Stimulated activated CD8-positive, alpha-beta memory T cell treated with anti-CD3 and anti-CD28 coated beads, Interleukin-7, amount 100 ng/mL, for 4 hours (primary cell): ENCODE measurements around the gene PCNT.
A peak's percentile ranks its signal among the peaks of the same experiment; 100 is the strongest.
"Not testable (repeated sequence)": the region's sequence is repeated elsewhere in the genome, so short reads cannot be mapped to it uniquely, and the experiment has no call there.

Source experiments
- DNase-seq, 2 donors: peaks; one replicate each; pipeline ENCODE4 v3.0.0-alpha.2; 2020; ENCODE audit warnings: low read depth in 2 of 2

The PCNT gene

DNA sequence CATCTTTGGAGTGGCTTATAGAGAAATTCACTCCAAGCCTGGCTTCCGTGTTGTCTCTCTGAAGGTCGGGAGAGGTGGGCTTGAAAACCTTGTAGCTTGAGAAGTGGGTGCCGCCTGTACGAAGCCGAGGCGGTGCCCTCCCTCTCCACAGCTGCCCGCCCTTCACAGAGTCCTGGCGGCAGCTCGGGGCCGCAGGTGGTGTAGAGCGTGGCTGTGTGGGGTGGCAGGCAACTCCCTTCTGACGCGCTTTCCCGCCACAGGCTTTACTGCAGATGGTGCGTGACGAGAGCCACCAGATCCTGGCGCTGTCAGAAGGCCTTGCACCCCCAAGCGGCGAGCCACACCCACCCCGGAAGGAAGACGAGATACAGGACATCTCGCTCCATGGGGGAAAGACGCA, 101.6 kb downstream of the PCNT start:
- DNase-seq, result peak; percentile 45 to 50

DNA sequence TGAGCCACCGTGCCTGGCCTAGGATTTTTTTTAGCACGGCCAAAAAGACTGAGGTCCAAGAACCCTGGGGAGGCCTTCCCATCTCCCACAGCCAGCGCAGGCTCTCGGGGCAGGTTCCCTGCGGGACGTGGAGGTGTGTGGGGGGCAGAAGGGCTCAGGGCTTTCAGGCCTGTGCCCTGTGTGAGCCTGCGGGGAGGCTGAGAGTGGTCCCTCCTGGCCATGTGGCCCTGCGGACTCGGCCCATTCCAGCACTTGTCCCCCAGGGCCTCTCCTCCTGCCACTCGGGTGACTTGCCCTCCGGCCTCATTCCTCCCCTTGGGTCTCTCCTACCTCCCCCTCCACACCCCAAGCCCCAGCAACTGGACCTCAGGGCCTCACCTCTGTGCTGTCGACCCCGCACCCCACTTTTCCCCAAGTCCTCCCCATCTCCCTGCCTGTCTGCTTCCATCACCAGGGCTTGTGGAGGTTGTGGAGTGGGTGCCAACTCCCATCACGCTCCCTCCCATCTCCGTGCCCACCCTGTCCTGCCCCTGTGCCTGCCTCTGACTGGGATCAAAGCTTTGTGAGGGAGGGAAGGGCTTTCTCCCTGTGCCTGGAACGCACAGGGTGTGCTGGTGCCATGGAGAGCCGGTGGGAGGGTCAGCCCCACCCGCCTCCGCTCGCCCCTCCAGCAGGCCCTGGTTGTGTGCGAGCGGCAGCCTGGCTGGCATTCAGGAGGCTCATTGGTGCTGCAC, 102.5 kb downstream of the PCNT start:
- DNase-seq, result no peak

DNA sequence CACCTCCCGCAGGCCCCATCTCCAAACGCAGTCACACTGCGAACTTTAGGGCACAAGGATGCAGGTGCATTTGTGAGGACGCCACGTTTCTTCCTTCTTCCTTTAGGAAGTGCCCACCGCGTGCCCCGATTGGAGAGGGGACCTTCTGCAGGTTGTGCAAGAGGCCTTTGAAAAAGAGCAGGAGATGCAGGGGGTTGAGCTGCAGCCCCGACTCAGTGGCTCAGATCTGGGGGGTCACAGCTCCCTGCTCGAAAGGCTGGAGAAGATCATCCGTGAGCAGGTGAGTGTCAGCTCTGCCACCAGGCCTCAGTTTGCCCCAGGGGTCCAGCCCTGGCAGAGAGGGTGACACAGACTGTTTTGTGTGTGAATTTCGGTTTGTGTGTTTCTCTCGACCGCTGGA, 103.6 kb downstream of the PCNT start:
- DNase-seq, result no peak

GRCh38 chr21:46428286-46428685, 104.3 kb downstream of the PCNT start:
- no peak for DNase-seq

DNA sequence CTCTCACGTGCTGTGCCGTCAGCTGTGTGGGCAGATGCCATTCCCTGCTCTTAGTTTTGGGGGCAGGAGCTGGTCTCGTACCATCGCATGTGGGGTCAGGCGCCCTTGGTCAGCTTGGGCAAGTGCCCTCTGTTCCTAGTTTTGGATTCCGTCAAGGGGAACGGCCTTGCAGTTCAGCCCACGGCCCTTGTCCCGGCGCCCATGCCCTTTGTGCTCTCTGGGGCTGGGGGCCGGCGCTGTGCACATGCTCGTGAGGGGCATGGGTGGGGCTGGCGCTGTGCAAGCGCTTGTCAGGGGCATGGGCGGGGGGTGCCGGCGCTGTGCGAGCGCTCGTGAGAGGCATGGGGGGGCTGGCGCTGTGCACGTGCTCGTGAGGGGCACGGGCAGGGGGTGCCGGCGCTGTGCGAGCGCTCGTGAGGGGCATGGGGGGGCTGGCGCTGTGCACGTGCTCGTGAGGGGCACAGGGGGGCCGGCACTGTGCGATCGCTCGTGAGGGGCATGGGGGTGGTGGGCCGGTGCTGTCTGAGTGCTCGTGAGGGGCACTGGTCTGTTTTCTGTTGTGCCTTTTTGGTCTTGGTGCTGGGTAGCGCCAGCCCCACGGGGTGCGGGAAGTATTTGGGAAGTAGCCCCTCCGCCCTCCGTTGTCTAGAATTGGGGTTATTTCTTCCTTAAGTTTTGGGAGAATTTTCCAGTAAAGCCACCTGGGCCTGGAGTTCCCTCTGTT, 105.2 kb downstream of the PCNT start:
- DNase-seq, result no peak

DNA sequence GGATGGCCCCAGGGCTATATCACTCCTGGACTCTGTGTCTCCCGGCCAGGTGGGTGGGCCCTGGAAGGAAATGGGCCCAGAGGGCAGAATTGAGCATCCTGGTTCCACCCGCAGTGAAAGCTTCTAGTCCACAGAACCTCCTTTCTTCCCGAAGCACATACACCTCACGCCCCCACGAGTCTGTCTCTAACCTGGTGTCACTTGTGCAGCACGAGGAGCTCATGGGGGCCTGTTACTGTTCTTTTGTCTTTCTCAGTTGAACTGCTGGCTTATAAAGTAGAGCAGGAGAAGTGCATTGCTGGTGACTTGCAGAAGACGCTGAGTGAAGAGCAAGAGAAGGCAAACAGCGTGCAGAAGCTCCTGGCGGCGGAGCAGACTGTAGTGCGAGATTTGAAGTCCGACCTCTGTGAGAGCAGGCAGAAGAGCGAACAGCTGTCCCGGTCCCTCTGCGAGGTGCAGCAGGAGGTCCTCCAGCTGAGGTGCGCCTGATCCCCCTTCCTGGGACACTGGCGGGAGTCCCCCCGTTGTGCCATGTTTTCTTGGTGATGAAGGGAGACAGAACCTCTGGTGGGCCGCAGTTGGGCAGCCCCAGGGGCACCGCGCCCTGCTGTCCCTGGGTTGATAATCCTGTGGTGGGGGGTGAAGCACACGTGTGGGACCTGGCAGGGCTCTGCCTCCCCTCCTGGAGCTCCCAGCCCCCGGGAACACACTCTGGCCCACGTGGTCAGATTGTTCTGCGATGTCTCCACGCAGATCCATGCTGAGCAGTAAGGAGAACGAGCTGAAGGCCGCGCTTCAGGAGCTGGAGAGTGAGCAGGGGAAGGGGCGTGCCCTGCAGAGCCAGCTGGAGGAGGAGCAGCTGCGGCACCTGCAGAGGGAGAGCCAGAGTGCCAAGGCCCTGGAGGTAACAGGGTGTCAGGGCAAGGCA, 106.1 kb downstream of the PCNT start:
- DNase-seq, result no peak

- no peak for DNase-seq
These were observed 107.5 kb downstream of the PCNT start for GRCh38 chr21:46431448-46431847.

DNA sequence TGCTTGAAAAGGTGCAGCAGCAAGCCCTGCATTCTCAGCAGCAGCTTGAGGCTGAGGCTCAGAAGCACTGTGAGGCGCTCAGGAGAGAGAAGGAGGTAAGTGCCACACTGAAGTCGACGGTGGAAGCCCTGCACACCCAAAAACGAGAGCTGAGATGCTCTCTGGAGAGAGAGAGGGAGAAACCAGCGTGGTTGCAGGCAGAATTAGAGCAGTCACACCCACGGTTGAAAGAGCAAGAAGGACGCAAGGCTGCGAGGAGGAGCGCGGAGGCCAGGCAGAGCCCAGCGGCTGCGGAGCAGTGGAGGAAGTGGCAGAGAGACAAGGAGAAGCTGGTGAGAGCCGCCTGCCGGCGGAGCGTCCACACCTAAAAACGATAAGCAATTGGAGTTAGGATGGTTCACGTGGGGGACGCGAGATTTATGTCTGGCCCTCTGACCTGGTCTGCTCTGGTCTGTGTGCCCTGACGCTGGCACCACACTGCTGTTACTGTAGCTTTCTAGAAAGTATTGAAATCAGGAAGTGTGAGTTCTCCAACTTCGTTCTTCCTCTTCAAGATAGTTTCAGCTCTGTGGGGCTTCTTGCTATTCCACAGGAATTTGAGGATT, 108.0 kb downstream of the PCNT start:
- DNase-seq, result no peak

GRCh38 chr21:46433116-46433515, 109.2 kb downstream of the PCNT start:
- not testable (repeated sequence) for DNase-seq

DNA sequence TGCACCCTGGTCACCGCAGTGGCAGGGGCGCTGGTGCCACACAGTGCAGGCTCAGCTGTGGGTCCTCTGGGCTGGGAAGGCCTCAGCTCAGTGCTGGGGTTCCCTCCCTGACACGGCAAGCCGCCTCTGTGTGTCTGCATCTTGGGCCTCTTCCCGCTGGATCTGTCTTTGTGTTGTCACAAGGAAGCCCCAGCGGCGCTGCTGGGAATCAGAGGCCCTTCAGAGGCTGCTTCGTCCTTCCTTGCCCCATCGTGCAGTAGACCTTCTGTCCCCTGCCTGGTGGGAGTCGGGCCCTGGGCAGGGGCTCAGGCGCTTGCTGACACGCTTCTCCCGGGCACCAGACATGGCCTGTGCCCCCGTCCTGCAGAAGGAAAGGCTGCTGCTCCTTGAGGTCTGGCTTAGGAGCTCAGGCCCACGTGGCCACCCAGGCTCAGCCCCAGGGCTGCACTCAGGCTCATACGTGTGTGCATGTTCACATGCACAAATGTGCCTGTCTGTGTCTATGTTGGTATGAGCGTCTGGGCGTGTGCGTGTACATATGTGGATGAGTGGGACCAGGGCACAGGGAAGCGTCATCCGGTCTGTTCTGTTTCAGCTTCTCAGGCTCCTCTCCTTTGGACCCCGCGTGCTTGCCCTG, 110.5 kb downstream of the PCNT start:
- no peak for DNase-seq

DNA sequence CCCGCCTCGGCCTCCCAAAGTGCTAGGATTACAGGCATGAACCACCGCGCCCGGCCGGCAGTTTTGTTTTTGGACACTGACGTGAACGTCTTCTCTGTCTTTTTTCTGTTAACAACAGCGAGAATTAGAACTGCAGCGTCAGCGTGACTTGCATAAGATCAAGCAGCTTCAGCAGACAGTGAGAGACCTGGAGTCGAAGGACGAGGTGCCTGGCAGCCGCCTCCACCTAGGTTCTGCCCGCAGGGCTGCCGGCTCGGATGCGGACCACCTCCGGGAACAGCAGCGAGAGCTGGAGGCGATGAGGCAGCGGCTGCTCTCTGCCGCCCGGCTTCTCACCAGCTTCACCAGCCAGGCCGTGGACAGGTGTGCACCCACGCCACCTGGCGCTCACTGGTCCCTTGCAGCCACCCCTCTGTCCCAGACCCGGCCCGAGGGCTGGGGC, 111.9 kb downstream of the PCNT start:
- no peak for DNase-seq

DNA sequence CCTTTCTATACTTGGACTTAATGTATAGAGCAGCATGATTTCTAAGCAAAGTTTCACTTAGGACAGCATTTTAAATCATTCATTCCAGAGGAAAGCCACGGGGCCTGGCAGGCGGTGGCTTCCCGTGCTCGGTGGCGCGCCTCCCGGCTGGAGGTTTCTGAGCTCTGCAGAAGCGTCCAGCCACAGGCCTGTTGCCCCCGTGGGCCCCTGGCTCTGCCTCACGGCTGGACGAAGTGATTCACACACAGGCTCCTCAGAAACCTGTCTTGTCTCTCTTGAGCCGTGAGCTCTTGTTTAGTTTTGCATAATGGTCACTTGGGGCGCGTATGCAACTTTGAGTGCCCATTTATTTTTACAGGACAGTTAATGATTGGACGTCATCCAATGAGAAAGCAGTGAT, 112.7 kb downstream of the PCNT start:
- no peak for DNase-seq

DNA sequence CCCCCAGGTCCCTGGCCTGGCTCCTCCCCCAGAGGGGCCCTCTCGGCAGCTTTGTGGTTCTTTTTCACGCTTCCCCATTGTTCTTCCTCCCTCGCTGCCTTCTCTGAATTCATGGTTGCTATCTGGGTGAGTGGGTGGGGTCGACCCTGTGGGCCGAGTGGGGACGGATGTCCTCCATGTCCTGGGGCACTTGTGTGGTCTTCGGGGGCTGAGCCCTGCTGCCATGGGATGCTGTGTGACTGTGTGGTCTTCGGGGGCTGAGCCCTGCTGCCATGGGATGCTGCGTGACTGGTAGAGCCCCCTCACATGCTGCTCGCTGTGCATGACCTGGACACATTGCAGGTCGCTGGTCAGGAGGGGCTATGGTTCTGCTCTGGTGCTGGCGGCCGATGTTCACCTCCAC, 113.1 kb downstream of the PCNT start:
- DNase-seq, result no peak

- no peak for DNase-seq
These were observed 113.6 kb downstream of the PCNT start for GRCh38 chr21:46437511-46437910.

- no peak for DNase-seq
These were observed 114.3 kb downstream of the PCNT start for GRCh38 chr21:46438241-46438640.

GRCh38 chr21:46439906-46440305, 116.0 kb downstream of the PCNT start:
- no peak for DNase-seq

- no peak for DNase-seq
These were observed 117.4 kb downstream of the PCNT start for GRCh38 chr21:46441331-46441730.

DNA sequence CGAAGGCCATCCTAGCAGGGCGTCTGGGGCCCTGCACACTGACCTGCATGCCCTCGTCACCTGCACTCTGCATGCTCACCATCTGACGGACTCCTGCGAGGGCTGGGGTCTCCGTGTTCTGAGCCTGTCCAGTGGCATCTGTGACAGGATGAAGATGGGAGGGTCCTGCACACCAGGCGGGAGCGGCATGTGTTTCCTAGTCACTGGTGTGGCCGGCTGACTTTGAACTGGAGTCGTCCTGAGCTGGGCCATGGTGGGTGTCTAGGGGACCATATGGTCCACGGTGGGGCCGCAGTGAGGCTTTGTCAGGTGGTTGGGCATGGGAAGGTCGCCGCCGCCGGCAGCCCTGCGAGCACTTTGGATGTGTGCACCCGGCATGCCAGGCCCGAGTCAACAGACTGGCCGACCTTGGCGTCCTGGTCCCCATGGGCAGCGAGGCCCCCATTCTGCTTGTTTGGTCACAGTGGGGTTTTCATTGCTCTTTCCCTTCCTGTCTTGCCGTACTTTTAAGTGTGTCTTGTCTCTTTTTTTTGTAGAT, 118.1 kb downstream of the PCNT start:
- DNase-seq, result no peak

DNA sequence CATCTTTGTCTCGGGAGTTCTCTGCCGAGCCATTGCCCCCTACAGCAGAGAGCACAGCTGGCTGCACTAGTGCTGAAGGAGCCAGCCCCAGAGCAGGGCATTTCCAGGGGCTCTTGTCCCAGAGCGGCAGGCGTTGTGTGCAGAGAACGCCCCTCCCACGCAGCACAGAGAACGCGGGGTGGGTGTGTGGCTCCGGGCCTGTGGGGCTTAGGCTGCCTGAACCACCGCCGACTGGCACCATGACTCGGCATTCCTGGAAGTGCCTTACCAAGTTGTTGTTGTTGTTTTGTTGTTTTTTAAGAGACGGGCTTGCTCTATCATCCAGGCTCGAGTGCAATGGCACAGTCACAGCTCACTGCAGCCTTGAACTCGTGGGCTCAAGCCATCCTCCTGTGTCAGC, 119.0 kb downstream of the PCNT start:
- DNase-seq, result no peak

DNA sequence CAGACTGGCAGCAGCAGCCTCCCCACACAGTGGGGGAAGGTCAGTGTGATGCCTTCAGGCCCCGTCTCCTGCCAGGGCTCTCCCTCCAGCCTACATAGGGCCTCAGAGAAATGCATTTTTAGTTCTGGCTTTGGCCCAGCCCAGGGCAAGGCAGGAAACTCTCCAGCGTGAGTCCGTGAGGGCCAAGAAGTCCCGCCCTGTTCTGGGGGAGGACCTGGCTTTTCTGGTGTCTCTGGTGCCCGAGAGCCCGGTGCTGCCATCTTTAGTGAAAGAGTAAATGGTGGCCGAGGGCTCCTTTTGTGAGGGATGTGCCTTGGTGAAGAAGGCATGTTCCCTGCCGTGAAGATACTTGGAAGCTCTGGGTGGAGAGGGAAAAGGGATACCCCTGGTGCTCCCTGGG, 120.0 kb downstream of the PCNT start:
- DNase-seq, result no peak

DNA sequence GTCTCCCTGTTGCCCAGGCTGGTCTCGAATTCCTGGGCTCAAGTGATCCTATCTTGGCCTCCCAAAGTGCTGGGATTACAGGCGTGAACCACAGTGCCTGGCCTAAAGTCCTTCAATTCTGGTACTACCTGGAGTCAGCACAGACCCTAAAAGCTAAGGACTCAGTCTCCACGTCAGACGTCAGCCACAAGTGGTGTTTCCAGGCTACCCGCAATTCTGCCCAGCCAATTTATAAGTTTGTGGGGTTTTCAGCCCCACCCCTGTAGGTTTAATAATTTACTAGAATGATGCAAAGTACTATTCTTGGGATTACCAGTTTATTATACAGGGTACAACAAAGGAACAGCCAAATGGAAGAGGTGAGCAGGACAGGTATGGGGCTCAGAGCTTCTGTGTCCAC, 124.2 kb downstream of the PCNT start:
- no peak for DNase-seq
